ENCODE data around the gene PARP16.
A peak's percentile ranks its signal among the peaks of the same experiment; 100 is the strongest.

PARP16 gene

GRCh38 chr15:65311760-65312159 is 25.1 kb upstream of the PARP16 start:
- no peak for DNase-seq (ENCODE audit: low read depth, low spot score)

- no peak for DNase-seq (ENCODE audit: low read depth, low spot score)
Observed at GRCh38 chr15:65310431-65311137, 23.9 kb upstream of the PARP16 start.

- DNase-seq (ENCODE audit: low read depth, low spot score) = no peak
Observed at GRCh38 chr15:65309882-65310418, 23.3 kb upstream of the PARP16 start.

GRCh38 chr15:65307978-65308377 is 21.3 kb upstream of the PARP16 start:
- no peak for DNase-seq (ENCODE audit: low read depth, low spot score)

- no peak for DNase-seq (ENCODE audit: low read depth, low spot score)
Observed at GRCh38 chr15:65306551-65306950, 19.9 kb upstream of the PARP16 start.

- no peak for DNase-seq (ENCODE audit: low read depth, low spot score)
Observed at GRCh38 chr15:65305776-65306175, 19.1 kb upstream of the PARP16 start.

GRCh38 chr15:65305150-65305758 is 18.6 kb upstream of the PARP16 start:
- DNase-seq (ENCODE audit: low read depth, low spot score) = no peak

GRCh38 chr15:65304381-65305149 is 17.9 kb upstream of the PARP16 start, which contains the start of gene RNU5B-1:
Gene RNU5B-1 (plus strand): TSS chr15:65304677.
- peak; percentile 92 for DNase-seq (ENCODE audit: low read depth, low spot score)

- DNase-seq (ENCODE audit: low read depth, low spot score) = peak; percentile 65
Observed at GRCh38 chr15:65303687-65304380, 17.2 kb upstream of the PARP16 start.

GRCh38 chr15:65302061-65302460 is 15.4 kb upstream of the PARP16 start:
- DNase-seq (ENCODE audit: low read depth, low spot score) = no peak

GRCh38 chr15:65300924-65301441 is 14.3 kb upstream of the PARP16 start:
- no peak for DNase-seq (ENCODE audit: low read depth, low spot score)

GRCh38 chr15:65298731-65299130 is 12.0 kb upstream of the PARP16 start:
- no peak for DNase-seq (ENCODE audit: low read depth, low spot score)

GRCh38 chr15:65292938-65293518 is 6.3 kb upstream of the PARP16 start:
- no peak for DNase-seq (ENCODE audit: low read depth, low spot score)

- DNase-seq (ENCODE audit: low read depth, low spot score) = no peak
Observed at GRCh38 chr15:65290228-65290627, 3.5 kb upstream of the PARP16 start.

GRCh38 chr15:65289261-65289854 is 2.7 kb upstream of the PARP16 start:
- DNase-seq (ENCODE audit: low read depth, low spot score) = no peak

- DNase-seq (ENCODE audit: low read depth, low spot score) = peak; percentile 10
Observed at GRCh38 chr15:65287520-65287855, 805 bp upstream of the PARP16 start.

- DNase-seq (ENCODE audit: low read depth, low spot score) = peak; percentile 58
Observed at GRCh38 chr15:65286069-65286703, 497 bp downstream of the PARP16 start.

- DNase-seq (ENCODE audit: low read depth, low spot score) = no peak
Observed at GRCh38 chr15:65285291-65286068, 1.2 kb downstream of the PARP16 start.

GRCh38 chr15:65278480-65278879 is 8.2 kb downstream of the PARP16 start:
- DNase-seq (ENCODE audit: low read depth, low spot score) = no peak

GRCh38 chr15:65277015-65277414 is 9.7 kb downstream of the PARP16 start:
- no peak for DNase-seq (ENCODE audit: low read depth, low spot score)

All from astrocyte of the hippocampus (primary cell).